HG03457 (cell line): ENCODE results near the gene LDLRAD4.
"Not testable (repeated sequence)": the region's sequence is repeated elsewhere in the genome, so short reads cannot be mapped to it uniquely, and the experiment has no call there.

Experiments used
- ATAC-seq: cut with Tn5 transposase; IDR thresholded peaks from one replicate; pipeline ENCODE4 v1.9.1; 2021; ENCODE audit warnings: moderate number of reproducible peaks; ENCODE audit not compliant: unreplicated experiment

Gene LDLRAD4

GRCh38 chr18:13324880-13325279 is 106.3 kb downstream of the LDLRAD4 start:
- ATAC-seq: no peak

DNA sequence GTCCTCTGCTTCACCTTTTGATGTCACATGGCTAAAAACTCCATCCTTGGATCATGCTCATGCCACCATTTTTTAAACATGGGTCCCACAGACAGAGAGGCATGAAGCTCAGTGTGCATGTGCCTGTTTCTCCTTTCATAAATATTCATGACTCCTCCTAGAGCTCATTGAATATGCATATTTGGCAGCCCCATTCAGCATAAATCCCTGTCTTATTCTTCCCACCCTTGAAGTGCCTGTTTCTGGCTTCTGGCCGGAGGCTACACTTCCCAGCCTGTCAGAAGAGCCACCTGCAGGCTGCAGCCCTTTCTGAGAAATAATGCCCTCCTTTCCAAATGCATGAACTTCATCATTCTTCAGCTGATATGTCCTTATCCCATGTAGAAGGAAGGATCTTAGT is 109.7 kb downstream of the LDLRAD4 start:
- no peak for ATAC-seq

DNA sequence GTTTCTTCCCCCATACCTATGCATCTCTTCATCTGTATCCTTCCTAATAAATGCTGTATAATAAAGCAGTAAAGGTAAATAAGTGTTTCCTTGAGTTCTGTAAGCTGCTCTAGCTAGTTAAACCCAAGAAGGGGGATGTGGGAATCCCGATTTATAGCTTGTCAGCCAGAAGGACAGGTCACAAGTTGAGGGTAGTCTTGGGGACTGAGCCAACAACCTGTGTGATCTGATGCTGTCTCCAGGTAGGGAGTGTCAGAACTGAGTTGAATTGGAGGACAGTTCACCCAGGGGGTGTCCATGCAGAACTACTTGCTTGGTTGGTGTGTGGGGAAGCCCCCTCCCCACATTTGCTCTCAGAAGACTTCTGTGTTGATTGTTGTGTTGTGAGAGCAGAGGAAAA is 112.4 kb downstream of the LDLRAD4 start:
- ATAC-seq: no peak

GRCh38 chr18:13331846-13332245 is 113.3 kb downstream of the LDLRAD4 start:
- ATAC-seq: no peak

- no peak for ATAC-seq
These were observed 114.3 kb downstream of the LDLRAD4 start for GRCh38 chr18:13332874-13333273.

DNA sequence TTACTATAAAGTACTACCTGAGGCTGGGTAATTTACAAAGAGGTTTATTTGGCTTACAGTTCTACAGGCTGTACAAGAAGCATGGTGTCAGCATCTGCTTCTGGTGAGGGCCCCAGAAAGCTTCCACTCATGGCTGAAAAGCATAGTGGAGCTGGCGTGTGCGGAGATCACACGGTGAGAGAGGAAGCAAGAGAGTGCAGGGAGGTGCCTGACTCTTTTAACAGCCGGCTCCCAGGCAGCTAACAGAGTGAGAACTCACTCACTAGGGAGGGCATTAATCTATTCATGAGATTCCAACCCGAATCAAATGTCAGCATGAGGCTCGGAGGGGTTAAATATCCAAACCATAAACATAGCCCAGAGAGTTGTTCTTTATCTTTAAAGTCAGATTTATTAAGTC is 117.3 kb downstream of the LDLRAD4 start:
- no peak for ATAC-seq

DNA sequence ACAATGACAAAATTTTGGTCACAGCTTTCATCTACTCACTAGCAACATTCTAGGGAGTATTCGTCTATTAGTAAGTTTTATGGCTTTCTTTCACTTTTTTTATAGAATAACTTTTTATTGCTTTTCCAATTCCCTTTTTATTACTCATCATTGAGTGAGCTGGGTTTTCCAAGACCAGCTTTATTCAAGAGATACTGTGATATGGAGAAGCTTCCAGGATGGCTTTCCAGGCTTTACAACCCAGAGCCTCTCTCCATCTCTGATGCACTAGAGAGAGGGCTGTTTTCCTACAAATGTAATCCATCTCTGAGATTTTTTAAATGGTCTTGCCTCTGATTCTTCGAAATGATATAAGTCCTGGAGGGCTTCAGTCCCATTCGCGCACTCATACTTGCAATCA is 118.3 kb downstream of the LDLRAD4 start:
- no peak for ATAC-seq

DNA sequence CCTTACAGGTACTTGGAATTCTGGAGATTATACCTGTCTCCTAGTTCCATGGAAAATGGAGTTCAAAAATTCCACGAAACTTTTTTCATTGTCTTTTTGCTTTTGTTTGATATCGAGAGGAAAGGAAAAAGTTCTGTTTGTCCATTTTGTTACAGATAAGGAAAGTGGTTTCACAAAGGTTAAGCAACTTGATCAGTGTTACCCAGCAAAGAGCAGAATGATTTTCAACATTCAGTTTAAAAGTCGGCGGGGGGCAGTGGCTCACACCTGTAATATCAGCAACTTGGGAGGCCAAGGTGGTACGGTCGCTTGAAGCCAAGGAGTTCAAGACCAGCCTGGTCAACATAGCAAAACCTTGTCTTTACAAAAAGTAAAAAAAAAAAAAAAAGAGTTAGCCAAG is 118.8 kb downstream of the LDLRAD4 start:
- ATAC-seq: no peak

DNA sequence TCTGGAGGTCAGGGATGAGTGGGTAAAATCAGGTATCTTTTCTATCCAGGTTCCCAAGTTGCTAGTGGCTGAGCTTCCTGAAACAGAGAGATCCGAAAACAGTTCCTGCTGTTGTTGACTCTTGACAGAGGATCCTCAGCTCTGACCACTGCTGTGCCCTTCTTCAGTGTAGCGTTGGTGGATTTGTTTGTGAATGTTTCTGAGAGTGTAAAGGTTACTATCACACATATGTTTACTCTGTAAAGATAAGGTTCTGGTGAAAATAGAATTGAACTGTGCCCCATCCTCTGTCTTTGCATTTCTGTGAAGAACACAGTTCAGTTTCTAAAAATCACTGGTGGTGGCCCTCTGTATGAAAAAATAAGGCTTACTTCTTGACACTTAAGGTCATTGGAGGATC is 119.8 kb downstream of the LDLRAD4 start:
- ATAC-seq: no peak

DNA sequence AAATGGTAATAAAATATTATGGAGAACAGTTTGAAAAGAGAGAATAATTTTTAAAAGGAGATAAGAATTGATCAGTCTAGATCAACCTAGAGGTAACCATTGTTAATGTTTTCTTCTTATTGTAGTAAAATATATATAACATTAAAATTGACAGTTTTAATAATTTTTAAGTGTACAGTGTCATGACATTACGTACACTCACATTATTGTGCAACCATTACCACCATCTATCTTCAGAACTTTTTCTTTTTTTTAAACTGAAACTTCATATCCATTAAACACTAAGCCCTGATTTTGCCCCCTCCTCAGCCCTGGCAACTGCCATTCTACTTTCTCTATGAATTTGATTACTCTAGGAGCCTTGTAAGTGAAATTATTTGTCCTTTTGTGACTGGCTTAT is 121.1 kb downstream of the LDLRAD4 start:
- no peak for ATAC-seq

- not testable (repeated sequence) for ATAC-seq
These were observed 127.9 kb downstream of the LDLRAD4 start for GRCh38 chr18:13346449-13346848.

DNA sequence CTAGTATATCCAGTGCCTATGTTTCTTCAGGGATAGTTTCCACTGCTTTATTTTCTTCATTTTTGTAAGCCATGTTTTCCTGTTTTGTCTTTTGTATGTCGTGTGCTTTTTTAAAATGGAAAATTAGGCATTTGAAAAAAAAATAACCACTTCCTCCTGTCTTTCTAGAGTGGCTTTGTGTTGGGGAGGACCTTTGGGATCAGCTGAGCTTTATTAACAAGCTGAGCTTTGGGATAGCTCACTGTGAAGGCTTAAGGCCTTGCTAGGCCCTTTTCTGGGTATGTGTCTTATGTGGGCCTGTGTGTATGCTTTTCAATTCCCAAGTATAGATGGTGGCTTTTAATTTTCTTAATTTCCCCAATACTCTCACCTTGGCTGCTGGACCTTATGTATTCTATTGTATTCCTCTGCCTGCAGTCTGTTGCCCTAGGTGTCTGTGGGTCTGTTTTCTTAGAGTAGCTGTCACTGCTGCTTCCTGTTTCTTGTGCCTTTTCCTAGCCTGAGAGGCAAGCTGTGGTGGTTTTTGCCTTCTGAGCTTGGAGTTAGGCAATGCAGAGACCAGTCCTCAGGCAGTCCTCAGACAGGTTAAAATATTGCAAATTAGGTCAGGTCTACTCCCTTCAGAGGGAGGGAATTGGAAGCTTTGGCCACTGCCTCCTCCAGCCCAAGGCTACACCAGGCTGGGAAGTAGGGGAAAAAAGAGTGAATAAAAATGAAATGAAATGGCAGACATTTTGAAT is 134.7 kb downstream of the LDLRAD4 start:
- no peak for ATAC-seq

GRCh38 chr18:13354402-13354801 is 135.8 kb downstream of the LDLRAD4 start:
- no peak for ATAC-seq

GRCh38 chr18:13356032-13356431 is 137.5 kb downstream of the LDLRAD4 start:
- no peak for ATAC-seq

DNA sequence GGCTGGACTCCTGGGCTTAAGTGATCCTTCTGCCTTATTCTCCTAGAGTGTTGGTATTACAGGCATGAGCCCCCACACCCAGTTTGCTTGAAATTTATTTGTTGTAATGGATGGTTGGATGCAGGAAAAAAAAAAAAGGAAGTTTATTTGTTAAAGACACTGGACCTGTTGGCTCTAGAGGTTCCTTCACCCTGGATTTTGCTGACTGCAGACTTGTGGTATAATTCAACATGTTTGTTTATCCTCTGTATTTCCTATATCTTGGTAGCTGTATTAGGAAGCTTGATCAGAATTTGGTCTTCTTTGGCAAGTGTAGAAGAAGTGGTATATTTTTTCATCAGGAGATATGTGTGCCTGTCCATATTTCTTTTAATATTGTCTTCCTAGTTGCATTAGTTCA is 138.7 kb downstream of the LDLRAD4 start:
- no peak for ATAC-seq

DNA sequence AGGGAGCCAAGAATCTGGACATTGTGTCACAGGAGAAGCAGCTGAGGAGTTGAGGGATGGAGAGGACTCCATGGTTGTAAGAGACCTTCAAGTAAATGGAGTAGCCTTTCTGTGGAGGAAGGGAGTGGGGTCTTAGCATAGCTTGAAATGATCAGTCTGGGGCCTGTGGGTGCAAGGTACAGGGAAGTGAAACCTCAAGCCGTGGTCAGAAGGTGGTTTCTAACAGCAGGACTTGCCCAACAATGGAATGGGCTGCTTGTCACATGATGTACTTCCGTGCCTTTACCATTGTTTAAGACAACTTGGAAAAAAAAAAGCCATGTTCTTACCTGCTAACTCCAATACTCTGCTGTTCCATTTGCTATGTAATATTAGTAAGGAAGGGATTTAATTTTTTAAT is 140.7 kb downstream of the LDLRAD4 start:
- ATAC-seq: no peak

GRCh38 chr18:13361431-13361830 is 142.9 kb downstream of the LDLRAD4 start:
- no peak for ATAC-seq

DNA sequence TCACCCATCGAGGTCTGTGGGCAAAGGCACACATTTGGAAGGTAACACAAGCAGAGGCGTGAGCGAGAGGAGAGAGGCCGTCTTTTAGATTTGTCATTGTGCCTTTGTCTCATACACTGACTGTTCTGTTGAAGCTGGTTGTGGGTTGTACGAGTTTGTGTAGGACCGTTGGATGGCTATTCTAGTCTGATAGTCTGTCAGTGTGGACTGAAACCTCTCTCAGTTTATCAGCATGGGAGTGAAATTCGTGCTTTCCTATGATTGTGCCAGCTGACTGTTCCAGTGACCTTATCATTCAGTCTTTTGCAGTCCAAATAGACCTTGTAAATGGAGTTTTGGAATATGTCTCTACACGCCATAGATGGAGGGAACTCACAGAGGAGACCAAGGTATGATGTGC is 143.5 kb downstream of the LDLRAD4 start:
- ATAC-seq: no peak

- ATAC-seq: no peak
These were observed 144.0 kb downstream of the LDLRAD4 start for GRCh38 chr18:13362607-13363006.

- no peak for ATAC-seq
These were observed 144.8 kb downstream of the LDLRAD4 start for GRCh38 chr18:13363359-13363758.

GRCh38 chr18:13364721-13365205 is 146.2 kb downstream of the LDLRAD4 start:
- ATAC-seq: no peak

DNA sequence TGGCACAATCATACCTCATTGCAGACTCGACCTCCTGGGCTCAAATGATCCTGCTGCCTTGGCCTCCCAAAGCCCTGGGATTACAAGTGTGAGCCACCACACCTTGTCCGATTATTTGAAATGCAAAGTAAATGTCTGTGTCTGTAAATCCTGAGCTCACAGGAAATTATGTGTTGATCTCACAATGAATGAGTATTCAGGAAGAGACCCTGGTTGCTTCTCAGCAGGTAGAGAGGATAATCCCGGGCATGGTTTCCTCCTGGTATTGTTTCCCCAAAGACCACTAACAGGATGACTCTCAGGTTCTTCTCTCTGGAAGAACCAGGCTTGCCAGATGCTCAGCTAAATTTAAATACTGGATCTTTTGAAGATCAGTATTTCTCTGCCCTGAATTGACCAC is 147.6 kb downstream of the LDLRAD4 start:
- ATAC-seq: no peak

DNA sequence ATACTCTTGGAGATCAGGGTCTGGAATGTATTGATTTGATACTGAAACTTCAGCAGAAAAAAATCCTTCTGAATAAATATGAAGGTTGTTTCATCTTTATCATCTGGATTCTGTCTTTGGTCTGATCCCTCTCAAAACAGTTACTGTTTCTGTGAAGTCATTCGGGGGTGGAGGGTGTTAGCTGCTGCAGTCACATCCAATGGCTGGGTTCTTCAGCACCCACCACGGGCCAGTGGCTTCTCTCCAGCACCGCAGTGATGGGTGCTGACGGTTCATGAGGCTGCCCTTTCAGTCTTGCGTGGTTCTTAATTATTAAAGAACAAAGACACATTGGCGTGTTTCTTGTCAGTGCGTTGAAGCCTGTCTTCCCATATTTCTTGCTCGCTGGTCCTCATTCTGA is 148.0 kb downstream of the LDLRAD4 start:
- no peak for ATAC-seq
